Keratinocyte (primary cell): ENCODE data around the gene NHERF2. TPM values are rescaled to one million over a fixed set of nuclear protein-coding genes. Genes with fewer than 3 reads are reported as not detected.

Experiments used
- DNase-seq: peaks from one replicate; pipeline ENCODE4 v3.0.0-alpha.2; 2011; ENCODE audit warnings: low read depth, missing footprints, low spot score
- FAIRE-seq: peaks from 2 replicates; lab custom pipeline; 2011; peaks lifted over from hg19 to GRCh38; lab: Jason Lieb, UNC
- H2AFZ ChIP-seq: 2 replicates; pipeline ENCODE4 v1.6.0; 2012; ENCODE audit warnings: low read length, control low read depth, inconsistent platforms; ENCODE audit not compliant: control insufficient read depth
- H3K27ac ChIP-seq: 2 replicates; pipeline ENCODE4 v1.5.1; 2011; ENCODE audit warnings: low read length; ENCODE audit not compliant: control insufficient read depth, insufficient read depth
- H3K27me3 ChIP-seq: 3 replicates; pipeline ENCODE4 v1.6.0; 2011; ENCODE audit warnings: low read length; ENCODE audit not compliant: control insufficient read depth, insufficient read depth; ENCODE audit errors: extremely low read depth
- H3K36me3 ChIP-seq, 2 experiments: 2 replicates in 1 of 2; 3 replicates in 1 of 2; pipeline ENCODE4 v1.5.1; 2011; ENCODE audit warnings: low read length in 2 of 2, mild to moderate bottlenecking in 1 of 2; ENCODE audit not compliant: control insufficient read depth in 2 of 2, insufficient read depth in 2 of 2; ENCODE audit errors: extremely low read depth in 1 of 2
- H3K4me1 ChIP-seq: 3 replicates; pipeline ENCODE4 v1.5.1; 2011; ENCODE audit warnings: low read length; ENCODE audit not compliant: control insufficient read depth, insufficient read depth; ENCODE audit errors: extremely low read depth
- H3K4me2 ChIP-seq: 3 replicates; pipeline ENCODE4 v1.6.0; 2011; ENCODE audit warnings: low read depth, low read length; ENCODE audit not compliant: control insufficient read depth, insufficient read depth; ENCODE audit errors: extremely low read depth
- H3K4me3 ChIP-seq, 3 experiments: fragments of 200-600 bp in 1 of 3; sonication (generic) in 1 of 3; 2 replicates in 2 of 3; 3 replicates in 1 of 3; pipeline ENCODE4 v1.5.1; 2011 to 2016; ENCODE audit warnings: low read length in 3 of 3, mild to moderate bottlenecking in 3 of 3, control low read depth in 2 of 3, inconsistent platforms in 1 of 3, low read depth in 1 of 3, mixed read lengths in 1 of 3, mixed run types in 1 of 3, moderate library complexity in 1 of 3; ENCODE audit not compliant: control insufficient read depth in 2 of 3, insufficient read depth in 2 of 3; ENCODE audit errors: extremely low read depth in 1 of 3
- H3K79me2 ChIP-seq: 2 replicates; pipeline ENCODE4 v1.6.0; 2012; ENCODE audit warnings: low read length; ENCODE audit not compliant: control insufficient read depth, insufficient read depth
- H3K9ac ChIP-seq: 3 replicates; pipeline ENCODE4 v1.6.0; 2011; ENCODE audit warnings: low read length; ENCODE audit not compliant: control insufficient read depth, insufficient read depth; ENCODE audit errors: extremely low read depth
- H3K9me1 ChIP-seq: 3 replicates; pipeline ENCODE4 v1.6.0; 2011; ENCODE audit warnings: low read length; ENCODE audit not compliant: control insufficient read depth, insufficient read depth; ENCODE audit errors: extremely low read depth
- H3K9me3 ChIP-seq: 2 replicates; pipeline ENCODE4 v1.5.1; 2012; ENCODE audit warnings: low read depth, low read length; ENCODE audit not compliant: control insufficient read depth
- H4K20me1 ChIP-seq: 3 replicates; pipeline ENCODE4 v1.6.0; 2011; ENCODE audit warnings: low read length; ENCODE audit not compliant: control insufficient read depth, insufficient read depth; ENCODE audit errors: extremely low read depth
- EZH2 ChIP-seq: IDR thresholded peaks from one replicate; pipeline ENCODE4 v1.6.1; 2012; ENCODE audit warnings: inconsistent platforms, mild to moderate bottlenecking, low read length, moderate library complexity
- dilution Hi-C: fragments of 300-500 bp; cut with MboI; formaldehyde crosslinking; loops from one replicate; pipeline ENCODE4 v1.7.0; 2020; ENCODE audit warnings: low sequenced_read_pairs; ENCODE audit not compliant: extremely low pct_ligation_motif_present
- polyA plus RNA-seq, 5 experiments: library from polyadenylated mRNA; depleted of rRNA in 3 of 5; stranded (reverse) in 3 of 5; stranded (forward) in 1 of 5; unstranded in 1 of 5; fragments of >200 nt; gene quantifications; 1 replicate in 1 of 5; 2 replicates in 3 of 5; 3 replicates in 1 of 5; pipeline versions ENCODE4 v1.2.1 to v1.2.3, GENCODE V29; 2011 to 2012; ENCODE audit warnings: missing spikeins in 2 of 5, low read depth in 1 of 5, low replicate concordance in 1 of 5
- TF ChIP-seq, protein P1 (sequence below), 3 experiments: IDR thresholded peaks in 1 of 3; conservative IDR thresholded peaks in 1 of 3; optimal IDR thresholded peaks in 1 of 3; 2 replicates in 2 of 3; 3 replicates in 1 of 3; pipeline versions ENCODE3 to v1.5.1; 2011; ENCODE audit warnings: low read length in 3 of 3, mild to moderate bottlenecking in 3 of 3, moderate library complexity in 2 of 3, control low read depth in 1 of 3, inconsistent platforms in 1 of 3; ENCODE audit not compliant: insufficient read depth in 2 of 3; ENCODE audit errors: extremely low read depth in 1 of 3

NHERF2 gene
- polyA plus RNA-seq, 1 donor (not counting 4 experiments of a cell fraction or from before 2014, with no cell fraction given): 5.9 TPM

- Histone ChIP-seq H3K9me1 (no peaks in the 10 kb centered on the region), H3K9me3 (no peaks in the 10 kb centered on the region), H4K20me1 (no peaks in the 10 kb centered on the region), H3K4me1 (peaks cover 2% of the 10 kb centered on the region), H3K4me3 (no peak overlapping the region), H3K36me3 (peaks cover 16 to 30% of the 10 kb centered on the region in 2 experiments), H3K4me2 (no peak overlapping the region), H3K79me2 (no peaks in the 10 kb centered on the region), H3K27me3 (no peaks in the 10 kb centered on the region), H3K9ac (no peak overlapping the region), H3K27ac (no peak overlapping the region), H2AFZ (no peak overlapping the region)
- TF ChIP-seq, protein P1, sequence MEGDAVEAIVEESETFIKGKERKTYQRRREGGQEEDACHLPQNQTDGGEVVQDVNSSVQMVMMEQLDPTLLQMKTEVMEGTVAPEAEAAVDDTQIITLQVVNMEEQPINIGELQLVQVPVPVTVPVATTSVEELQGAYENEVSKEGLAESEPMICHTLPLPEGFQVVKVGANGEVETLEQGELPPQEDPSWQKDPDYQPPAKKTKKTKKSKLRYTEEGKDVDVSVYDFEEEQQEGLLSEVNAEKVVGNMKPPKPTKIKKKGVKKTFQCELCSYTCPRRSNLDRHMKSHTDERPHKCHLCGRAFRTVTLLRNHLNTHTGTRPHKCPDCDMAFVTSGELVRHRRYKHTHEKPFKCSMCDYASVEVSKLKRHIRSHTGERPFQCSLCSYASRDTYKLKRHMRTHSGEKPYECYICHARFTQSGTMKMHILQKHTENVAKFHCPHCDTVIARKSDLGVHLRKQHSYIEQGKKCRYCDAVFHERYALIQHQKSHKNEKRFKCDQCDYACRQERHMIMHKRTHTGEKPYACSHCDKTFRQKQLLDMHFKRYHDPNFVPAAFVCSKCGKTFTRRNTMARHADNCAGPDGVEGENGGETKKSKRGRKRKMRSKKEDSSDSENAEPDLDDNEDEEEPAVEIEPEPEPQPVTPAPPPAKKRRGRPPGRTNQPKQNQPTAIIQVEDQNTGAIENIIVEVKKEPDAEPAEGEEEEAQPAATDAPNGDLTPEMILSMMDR (optimal IDR thresholded peaks at IDR 0.05 in 1 of 3, IDR thresholded peaks at IDR 0.05 in 1 of 3, conservative IDR thresholded peaks at IDR 0.05 in 1 of 3; ENCODE audit: extremely low read depth in 1 of 3, insufficient read depth in 2 of 3, low read length in 3 of 3): no peak
- TF ChIP-seq EZH2: no peak
- dilution Hi-C loops: no loop called here
- DNase-seq (no peak), FAIRE-seq (no peak)
These were observed 46.2 kb downstream of the NHERF2 start for GRCh38 chr16:2072926-2073325.

- Histone ChIP-seq H3K4me2 (no peak overlapping the region), H2AFZ (no peak overlapping the region), H3K9me1 (no peaks in the 10 kb centered on the region), H3K9me3 (no peaks in the 10 kb centered on the region), H3K4me1 (peaks cover 13% of the 10 kb centered on the region), H3K79me2 (no peaks in the 10 kb centered on the region), H3K27ac (no peak overlapping the region), H3K36me3 (peaks cover 16 to 29% of the 10 kb centered on the region in 2 experiments), H3K27me3 (no peaks in the 10 kb centered on the region), H3K4me3 (no peak overlapping the region), H4K20me1 (no peaks in the 10 kb centered on the region), H3K9ac (no peak overlapping the region)
- FAIRE-seq: no peak
- DNase-seq: no peak
- dilution Hi-C loops: no loop called here
- TF ChIP-seq EZH2: no peak
- TF ChIP-seq, protein P1 (optimal IDR thresholded peaks at IDR 0.05 in 1 of 3, IDR thresholded peaks at IDR 0.05 in 1 of 3, conservative IDR thresholded peaks at IDR 0.05 in 1 of 3; ENCODE audit: extremely low read depth in 1 of 3, insufficient read depth in 2 of 3, low read length in 3 of 3): no peak
These were observed 47.4 kb downstream of the NHERF2 start for GRCh38 chr16:2074071-2074470.
